Retina (tissue), 1 donor: ENCODE measurements around the gene STX1A.
"Not testable (repeated sequence)": the region's sequence is repeated elsewhere in the genome, so short reads cannot be mapped to it uniquely, and the experiment has no call there.

Experiments used
- DNase-seq: peaks from one replicate; pipeline ENCODE4 v3.0.0-alpha.2; 2016

The STX1A gene

DNA sequence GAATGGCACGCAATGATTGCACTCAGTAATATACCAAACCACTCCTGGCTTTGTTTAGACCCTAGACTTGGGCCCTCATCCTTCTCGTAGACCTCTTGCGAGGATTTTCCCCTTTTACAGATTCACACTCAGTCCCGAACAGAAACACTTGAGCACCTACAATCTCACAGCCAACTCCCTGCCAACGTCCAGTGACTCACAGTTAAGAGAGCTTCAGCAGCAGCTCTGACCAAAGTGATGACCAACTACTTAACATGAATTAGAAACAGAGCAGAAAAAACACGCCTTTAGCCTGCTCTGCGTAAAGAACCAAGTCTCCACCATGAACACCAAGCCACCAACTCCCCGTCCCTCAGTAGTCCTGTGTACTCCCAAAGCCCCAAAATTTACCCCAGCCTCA lies 38.4 kb downstream of the STX1A start:
- DNase-seq = no peak

DNA sequence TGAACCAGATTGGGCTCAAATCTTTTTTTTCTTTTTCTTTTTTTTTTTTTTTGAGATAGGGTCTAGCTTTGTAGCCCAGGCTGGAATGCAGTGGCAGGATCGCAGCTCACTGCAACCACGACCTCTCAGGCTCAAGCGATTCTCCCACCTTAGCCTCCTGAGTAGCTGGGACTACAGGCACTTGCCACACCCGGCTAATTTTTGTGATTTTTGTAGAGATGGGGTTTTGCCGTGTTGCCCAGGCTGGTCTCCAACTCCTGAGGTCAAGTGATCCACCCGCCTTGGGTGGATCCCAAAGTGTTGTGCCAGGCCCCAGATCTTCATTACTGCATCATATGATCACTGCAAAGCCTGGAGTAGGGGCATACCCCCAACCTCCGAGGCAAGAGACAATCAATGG lies 39.0 kb downstream of the STX1A start:
- DNase-seq = no peak

DNA sequence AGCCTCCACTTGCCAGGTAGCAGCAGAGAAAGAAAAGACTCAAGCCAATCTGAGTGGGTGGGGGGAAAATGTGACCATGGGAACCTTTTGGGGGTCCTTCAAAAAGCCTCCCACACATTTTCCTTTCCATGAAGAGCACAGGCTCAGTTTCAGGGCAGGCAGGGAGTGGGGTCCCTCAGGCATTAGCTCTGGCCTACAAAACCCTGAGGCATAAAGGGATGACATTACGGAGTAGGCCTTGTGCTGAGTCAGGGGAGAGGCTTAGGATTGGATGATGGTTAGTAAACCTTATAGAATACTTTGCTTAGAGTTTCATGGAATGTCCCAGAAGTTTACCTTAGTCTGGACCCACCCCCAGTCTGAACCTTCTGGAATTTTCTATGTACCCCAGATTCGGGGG lies 39.8 kb downstream of the STX1A start:
- no peak for DNase-seq

DNA sequence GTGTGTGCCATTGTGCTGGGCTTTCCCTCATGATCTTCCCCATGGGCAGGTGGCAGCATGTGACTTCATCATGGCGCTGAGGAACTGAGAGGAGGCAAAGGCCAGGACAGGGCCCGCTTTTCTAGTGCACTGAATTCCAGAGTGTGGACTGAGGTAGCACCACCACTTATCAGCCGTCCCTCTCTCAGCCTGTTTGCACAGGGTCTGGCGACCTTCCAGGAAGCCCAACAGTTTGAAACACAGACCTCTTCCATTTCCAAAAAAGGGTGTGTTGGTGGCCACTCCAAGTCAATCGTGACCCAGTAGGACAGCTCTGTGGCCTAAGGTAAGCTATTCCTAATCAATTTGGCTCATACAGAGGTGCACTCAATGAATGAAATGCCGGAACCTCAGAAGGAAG lies 40.6 kb downstream of the STX1A start:
- no peak for DNase-seq

DNA sequence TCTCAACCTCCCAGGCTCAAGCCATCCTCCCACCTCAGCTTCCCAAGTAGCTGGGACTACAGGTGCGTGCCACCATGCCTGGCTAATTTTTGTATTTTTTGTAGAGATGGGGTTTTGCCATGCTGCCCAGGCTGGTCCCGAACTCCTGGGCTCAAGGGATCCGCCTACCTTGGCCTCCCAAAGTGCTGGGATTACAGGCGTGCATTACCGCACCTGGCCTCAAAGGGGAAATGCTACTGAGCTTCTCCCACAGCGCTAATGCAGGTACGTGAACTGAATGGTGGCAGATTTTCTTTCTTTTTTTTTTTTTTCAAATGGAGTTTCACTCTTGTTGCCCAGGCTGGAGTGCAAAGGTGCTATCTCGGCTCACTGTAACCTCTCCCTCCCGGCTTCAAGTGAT lies 43.4 kb downstream of the STX1A start:
- not testable (repeated sequence) for DNase-seq

GRCh38 chr7:73674468-73675124 lies 44.9 kb downstream of the STX1A start:
- no peak for DNase-seq

- DNase-seq = no peak
Measured at GRCh38 chr7:73671857-73672445, 47.5 kb downstream of the STX1A start.

- no peak for DNase-seq
Measured at GRCh38 chr7:73671322-73671661, 48.2 kb downstream of the STX1A start.

- no peak for DNase-seq
Measured at GRCh38 chr7:73669858-73670385, 49.5 kb downstream of the STX1A start.

GRCh38 chr7:73669288-73669701 lies 50.2 kb downstream of the STX1A start:
- DNase-seq = peak; percentile 57

GRCh38 chr7:73668886-73669230 lies 50.6 kb downstream of the STX1A start:
- peak; percentile 58 for DNase-seq

- DNase-seq = peak; percentile 66
Measured at GRCh38 chr7:73668103-73668885, 51.2 kb downstream of the STX1A start.

DNA sequence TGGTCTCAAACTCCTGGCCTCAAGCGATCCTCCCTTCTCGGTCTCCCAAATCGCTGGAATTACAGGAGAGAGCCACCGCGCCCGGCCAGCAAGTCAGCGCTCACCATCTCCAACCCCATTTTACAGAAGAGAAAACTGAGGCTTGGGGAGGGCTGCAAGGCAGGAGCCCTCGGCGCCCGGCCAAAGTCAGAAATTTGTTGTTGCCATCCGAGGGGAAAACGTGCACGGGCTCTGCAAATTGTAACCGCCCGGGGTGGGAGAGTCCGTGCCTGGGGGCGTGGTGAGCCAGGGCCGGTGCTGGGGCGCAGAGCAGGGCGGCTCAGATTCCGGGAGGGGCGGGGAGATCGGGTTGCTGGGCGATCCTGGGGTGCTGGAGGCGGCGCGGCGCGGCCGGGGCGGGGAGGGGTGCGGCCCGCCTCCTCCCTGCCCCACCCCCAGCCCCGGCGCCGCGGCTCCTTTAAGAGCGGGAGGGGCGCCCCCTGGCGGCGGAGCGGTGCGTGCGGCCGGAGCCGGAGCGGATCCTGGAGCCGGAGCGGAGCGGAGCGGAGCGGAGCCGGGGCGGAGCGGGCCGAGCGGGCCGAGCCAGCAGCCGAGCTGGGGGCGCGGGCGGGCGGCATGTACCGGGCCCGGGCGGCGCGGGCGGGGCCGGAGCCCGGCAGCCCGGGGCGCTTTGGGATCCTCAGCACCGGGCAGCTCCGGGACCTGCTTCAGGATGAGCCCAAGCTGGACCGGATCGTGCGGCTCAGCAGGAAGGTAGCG lies 51.9 kb downstream of the STX1A start, which contains the start of gene VPS37D:
Gene VPS37D (plus strand): TSS at position 488 of the 759 bp plus-strand sequence. CDS start 128 bp downstream, at position 616.
- DNase-seq = peak; percentile 86

DNA sequence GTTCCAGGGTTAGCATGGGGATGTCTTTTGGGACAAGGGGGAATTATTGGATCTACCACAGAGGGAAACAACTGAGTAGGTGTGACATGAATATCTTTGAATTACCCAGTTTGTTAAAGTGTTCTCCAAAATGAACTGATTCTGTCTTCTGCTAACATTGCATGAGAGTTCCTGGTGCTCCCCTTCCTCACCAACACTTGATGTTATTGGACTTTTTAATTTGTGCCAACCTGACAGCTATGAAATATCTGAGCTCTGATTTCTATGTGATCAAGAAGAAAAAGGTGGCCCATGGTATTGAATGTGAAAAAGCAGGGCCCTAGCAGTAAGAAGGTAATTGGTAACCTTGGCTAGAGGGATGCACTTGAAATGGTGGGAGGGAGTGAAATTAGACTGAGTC lies 56.4 kb downstream of the STX1A start:
- no peak for DNase-seq

DNA sequence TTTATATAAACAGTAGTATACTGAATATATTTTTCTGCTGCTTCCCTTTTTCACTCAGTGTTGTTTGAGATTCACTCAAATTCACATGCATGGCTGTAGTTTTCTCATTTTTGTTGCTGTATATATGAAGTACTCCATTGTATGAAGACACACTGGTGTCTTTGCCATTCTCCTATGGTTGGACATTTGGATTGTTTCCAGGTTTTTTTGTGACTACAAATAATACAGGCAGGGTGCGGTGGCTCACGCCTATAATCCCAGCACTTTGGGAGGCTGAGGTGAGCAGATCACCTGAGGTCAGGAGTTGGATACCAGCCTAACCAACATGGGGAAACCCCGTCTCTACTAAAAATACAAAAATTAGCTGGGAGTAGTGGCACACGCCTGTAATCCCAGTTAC lies 58.9 kb downstream of the STX1A start:
- DNase-seq = not testable (repeated sequence)

DNA sequence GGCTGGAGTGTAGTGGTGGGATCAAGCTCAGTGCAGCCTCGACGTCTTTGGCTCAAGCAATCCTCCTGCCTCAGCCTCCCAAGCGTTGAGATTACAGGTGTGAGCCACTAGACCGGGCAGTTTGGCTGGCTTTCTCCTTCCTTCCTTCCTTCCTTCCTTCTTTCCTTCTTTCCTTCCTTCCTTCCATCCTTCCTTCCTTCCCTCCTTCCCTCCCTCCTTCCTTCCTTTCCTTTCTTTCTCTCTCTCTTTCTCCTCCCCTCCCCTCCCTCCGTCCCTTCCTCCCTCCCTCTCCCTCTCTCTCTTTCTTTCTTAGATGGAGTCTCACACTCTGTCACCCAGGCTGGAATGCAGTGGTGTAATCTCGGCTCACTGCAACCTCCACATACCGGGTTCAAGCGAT lies 59.5 kb downstream of the STX1A start:
- DNase-seq = no peak

- DNase-seq = not testable (repeated sequence)
Measured at GRCh38 chr7:73655309-73655708, 64.2 kb downstream of the STX1A start.

DNA sequence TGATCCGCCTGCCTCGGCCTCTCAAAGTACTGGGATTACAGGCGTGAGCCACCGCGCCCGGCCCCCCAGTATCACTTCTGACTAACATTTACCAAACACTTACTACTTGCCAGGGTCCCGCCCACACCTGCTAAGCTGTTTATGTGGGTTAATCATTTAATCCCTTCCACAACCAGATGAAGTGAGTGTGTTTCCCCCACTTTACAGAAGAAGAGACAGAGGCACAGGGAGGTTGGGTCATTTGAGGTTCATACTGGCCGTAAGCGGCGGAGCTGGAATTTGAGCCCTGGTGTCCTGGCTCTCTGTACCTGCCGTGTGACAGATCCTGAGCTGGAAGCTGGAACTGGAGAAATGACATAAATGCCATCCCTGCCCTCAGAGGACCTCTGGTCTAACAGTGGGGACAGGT lies 66.9 kb downstream of the STX1A start:
- no peak for DNase-seq

- DNase-seq = no peak
Measured at GRCh38 chr7:73650524-73650923, 68.9 kb downstream of the STX1A start.

GRCh38 chr7:73649576-73649975 lies 69.9 kb downstream of the STX1A start:
- no peak for DNase-seq
